ENCODE results near the gene MRGPRF.

GRCh38 chr11:68982134-68982533, 30.9 kb downstream of the MRGPRF start:
- TF ChIP-seq CTCF (conservative IDR thresholded peaks at IDR 0.05; ENCODE audit: low read length) (no peak), EZH2phosphoT487 (IDR thresholded peaks at IDR 0.05; ENCODE audit: borderline replicate concordance) (no peak)

Data from Loucy (cell line).